ENCODE data around the gene ATP10B.

The ATP10B gene

DNA sequence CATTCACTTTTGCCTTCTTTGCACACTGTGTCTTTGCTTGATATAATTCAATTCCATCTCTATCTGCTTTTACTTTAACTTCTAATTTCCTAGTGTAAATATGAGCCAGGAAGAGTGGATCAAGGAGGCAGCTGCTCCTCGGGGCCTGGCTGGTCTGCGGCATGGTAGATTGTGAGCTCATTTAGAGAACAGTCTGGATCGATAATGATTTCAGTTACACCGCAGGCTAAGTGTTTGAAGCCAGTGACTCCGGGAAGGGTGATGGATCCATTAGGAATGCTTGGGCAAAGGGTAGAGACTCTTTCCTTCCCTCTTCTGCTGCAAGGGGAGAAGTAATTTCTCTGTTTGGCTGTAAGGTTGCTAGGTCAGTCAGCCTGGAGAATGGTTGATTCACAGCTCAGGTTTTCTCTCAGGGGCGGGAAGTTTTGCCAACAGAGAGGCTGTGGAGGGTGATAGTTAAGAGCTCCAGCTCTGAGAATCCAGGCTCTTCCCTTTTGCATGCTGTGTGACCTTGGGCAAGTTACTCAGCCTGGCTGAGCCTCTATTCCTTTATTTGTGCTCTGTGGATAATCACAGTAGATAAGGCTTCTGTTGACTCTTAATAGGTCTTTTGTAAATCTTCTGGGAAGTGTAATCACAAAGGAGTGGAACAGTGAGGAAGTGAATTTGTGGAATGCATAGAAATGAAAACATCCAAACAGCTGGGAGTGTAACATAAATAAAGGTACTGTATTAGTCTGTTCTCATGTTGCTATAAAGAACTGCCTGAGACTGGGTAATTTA, 331.2 kb downstream of the ATP10B start:
- in situ Hi-C loops (cut with MboI; ENCODE audit: low sequenced_read_pairs), result no loop called here

DNA sequence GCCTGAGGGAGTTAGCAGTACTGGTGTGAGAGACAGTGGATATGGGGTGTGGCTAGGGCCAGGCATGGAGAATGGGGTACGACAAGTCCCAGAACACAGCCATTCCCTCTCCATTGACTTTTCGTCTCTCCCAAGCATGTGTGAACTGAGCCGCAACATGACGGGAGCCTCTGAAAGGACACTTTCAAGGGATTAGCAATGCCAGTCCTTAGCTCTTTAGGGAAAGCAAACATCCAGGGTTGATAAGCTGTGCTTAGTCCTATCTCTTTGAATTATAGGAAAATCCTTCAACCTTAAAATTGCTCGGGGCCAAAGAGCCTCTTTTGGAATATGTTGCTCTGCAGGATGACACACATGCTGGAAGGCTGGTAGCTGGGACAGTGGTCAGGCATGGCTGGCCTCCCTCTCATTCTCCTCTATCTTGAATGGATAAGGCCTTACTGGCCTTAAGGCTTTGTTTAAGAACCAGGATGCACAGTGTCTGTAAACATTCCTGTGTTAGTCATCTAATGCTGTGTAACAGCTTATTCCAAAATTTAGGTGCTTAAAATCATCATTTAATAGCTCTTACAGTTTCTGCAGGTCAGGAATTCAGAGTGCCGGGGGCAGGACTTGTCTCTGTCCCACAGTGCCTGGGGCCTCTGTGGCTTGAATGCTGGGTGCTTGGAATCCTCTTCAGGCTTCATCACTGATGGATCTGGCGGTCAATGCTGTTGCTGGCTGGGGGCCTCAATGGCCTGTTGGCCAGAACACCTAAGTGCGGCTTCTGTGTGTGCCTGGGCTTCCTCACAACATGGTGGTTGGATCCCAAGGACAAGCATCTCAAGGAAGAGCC, 335.1 kb downstream of the ATP10B start:
- in situ Hi-C loops (cut with MboI; ENCODE audit: low sequenced_read_pairs), result no loop called here

- in situ Hi-C loops (cut with MboI; ENCODE audit: low sequenced_read_pairs), result no loop called here
These were observed 337.1 kb downstream of the ATP10B start for GRCh38 chr5:160514866-160515265.

- in situ Hi-C loops (cut with MboI; ENCODE audit: low sequenced_read_pairs), result no loop called here
These were observed 337.8 kb downstream of the ATP10B start for GRCh38 chr5:160514191-160514590.

DNA sequence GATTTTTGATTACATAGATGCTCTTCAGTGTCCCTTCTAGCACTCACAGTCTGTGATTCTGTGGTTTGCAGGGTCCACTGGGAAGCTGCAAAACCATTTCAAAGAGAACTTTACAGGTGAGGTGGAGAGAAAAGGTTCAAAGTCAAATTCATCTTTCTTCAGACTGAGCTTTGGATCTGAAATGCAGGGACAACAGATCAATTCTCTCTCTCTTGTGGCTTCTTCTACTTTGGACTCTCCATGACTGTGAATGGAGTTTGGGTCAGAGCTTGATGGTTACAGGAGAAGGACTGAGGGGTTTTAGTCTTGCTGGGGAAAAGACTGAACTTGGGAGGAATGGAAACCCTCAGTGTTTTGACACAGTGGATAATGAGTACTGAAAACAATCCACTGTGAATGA, 338.5 kb downstream of the ATP10B start:
- in situ Hi-C loops (cut with MboI; ENCODE audit: low sequenced_read_pairs), result no loop called here

Measured in HL-60/S4 treated with retinoic acid at 250 ng/mL for 4 days and 3 days (cell line).